K562 (cell line): ENCODE measurements around the gene FRMPD2. TPM values are rescaled to one million over a fixed set of nuclear protein-coding genes. Genes with fewer than 3 reads are reported as not detected.

ENCODE experiments used
- ATAC-seq: fragments of 200-7000 bp; cut with Tn5 transposase; 3 replicates; pipeline ENCODE4 v1.9.1; 2020; ENCODE audit warnings: moderate library complexity
- BruUV-seq: library from RNA; stranded (reverse); fragments of 400-500 nt; replicated peaks from 2 replicates; lab custom pipeline; 2021; lab: Mats Ljungman, UMichigan
- CTCF ChIA-PET: fragments of 300-600 bp; formaldehyde crosslinking; extraction: SDS; loops from one replicate; lab custom pipeline; 2021; ENCODE audit warnings: low intra/inter-chr PET ratio; lab: Yijun Ruan, JAX
- POLR2A ChIA-PET: fragments of 300-600, 350-650 bp; sonication (Branson Sonifier 250); formaldehyde crosslinking; extraction: SDS; loops from one replicate; lab custom pipeline; 2021; ENCODE audit warnings: antibody characterized with exemption, inconsistent platforms; lab: Yijun Ruan, JAX
- DNase-seq, 4 experiments: peaks; one replicate each; pipeline versions ENCODE4 v3.0.0 to v3.0.0-alpha.2; 2011 to 2018; ENCODE audit warnings: low spot score in 3 of 4, mixed read lengths in 3 of 4; ENCODE audit errors: extremely low read depth in 1 of 4
- FAIRE-seq: peaks from 2 replicates; lab custom pipeline; 2011; peaks lifted over from hg19 to GRCh38; lab: Jason Lieb, UNC
- H2AFZ ChIP-seq: 2 replicates; pipeline ENCODE4 v1.6.0; 2011; ENCODE audit warnings: low read depth, low read length, control low read depth, inconsistent platforms
- H3K27ac ChIP-seq: fragments of 200-600 bp; 3 replicates; pipeline ENCODE4 v1.8.0; 2011; ENCODE audit warnings: low read depth, mild to moderate bottlenecking, control low read depth, inconsistent platforms, low read length, moderate library complexity, mixed read lengths; ENCODE audit errors: extremely low read depth
- H3K27me3 ChIP-seq, 2 experiments: fragments of 300-600 bp in 1 of 2; 2 replicates in 1 of 2; 3 replicates in 1 of 2; pipeline versions ENCODE4 v1.6.0 to v1.8.0; 2011; ENCODE audit warnings: inconsistent platforms in 2 of 2, low read length in 2 of 2, mild to moderate bottlenecking in 1 of 2, mixed read lengths in 1 of 2, moderate library complexity in 1 of 2; ENCODE audit not compliant: control insufficient read depth in 2 of 2, insufficient read depth in 2 of 2
- H3K36me3 ChIP-seq: fragments of 300-600 bp; 3 replicates; pipeline ENCODE4 v1.8.0; 2011; ENCODE audit warnings: mild to moderate bottlenecking, low read length, inconsistent platforms; ENCODE audit not compliant: control insufficient read depth, insufficient read depth
- H3K4me1 ChIP-seq, 2 experiments: fragments of 200-600 bp in 1 of 2; replicated peaks in 1 of 2; 2 replicates in 1 of 2; 3 replicates in 1 of 2; pipeline versions ENCODE4 v1.5.1 to v1.8.0; 2011; ENCODE audit warnings: inconsistent platforms in 2 of 2, low read length in 2 of 2, mild to moderate bottlenecking in 1 of 2, mixed read lengths in 1 of 2, moderate library complexity in 1 of 2; ENCODE audit not compliant: control insufficient read depth in 2 of 2, insufficient read depth in 2 of 2
- H3K4me2 ChIP-seq: 2 replicates; pipeline ENCODE4 v1.6.1; 2011; ENCODE audit warnings: low read length, control low read depth, inconsistent platforms, mixed read lengths; ENCODE audit not compliant: insufficient read depth
- H3K4me3 ChIP-seq: fragments of 200-600 bp; sonication (generic), shearing (Covaris generic); 2 replicates; pipeline ENCODE4 v1.5.1; 2016; ENCODE audit warnings: control low read depth, inconsistent platforms
- H3K79me2 ChIP-seq: fragments of 200-600 bp; 3 replicates; pipeline ENCODE4 v1.8.0; 2011; ENCODE audit warnings: low read length, inconsistent platforms; ENCODE audit not compliant: control insufficient read depth, insufficient read depth
- H3K9ac ChIP-seq, 2 experiments: 2 replicates each; pipeline versions ENCODE4 v1.6.0 to v1.6.1; 2011; ENCODE audit warnings: low read depth in 2 of 2, low read length in 2 of 2, control low read depth in 1 of 2, inconsistent platforms in 1 of 2, mild to moderate bottlenecking in 1 of 2, mixed read lengths in 1 of 2; ENCODE audit not compliant: insufficient read depth in 1 of 2
- H3K9me1 ChIP-seq: one replicate; pipeline ENCODE4 v1.6.0; 2011; ENCODE audit warnings: inconsistent platforms, mild to moderate bottlenecking, low read length, moderate library complexity; ENCODE audit not compliant: control insufficient read depth, insufficient read depth
- H3K9me3 ChIP-seq: replicated peaks from 2 replicates; pipeline ENCODE4 v1.5.1; 2011; ENCODE audit warnings: low read depth, low read length, inconsistent platforms; ENCODE audit not compliant: control insufficient read depth, insufficient read depth
- H4K20me1 ChIP-seq: replicated peaks from 2 replicates; pipeline ENCODE4 v1.6.1; 2011; ENCODE audit warnings: low read length, inconsistent platforms, mixed read lengths; ENCODE audit not compliant: control insufficient read depth, insufficient read depth
- CBFA2T2 ChIP-seq: fragments of 450-650 bp; conservative IDR thresholded peaks from 2 replicates; pipeline ENCODE4 v1.6.1; 2017; ENCODE audit warnings: mild to moderate bottlenecking
- KLF1 ChIP-seq: fragments of 450-650 bp; IDR thresholded peaks from 2 replicates; pipeline ENCODE4 v1.6.1; 2016; ENCODE audit warnings: missing genetic modification characterization, missing compliant biosample characterization
- WGBS: fragments of 100-300 bp; shearing (Covaris generic); methylation state at CpG from one replicate; pipeline ENCODE4 v1.1.6; 2016; ENCODE audit warnings: low coverage, mixed read lengths; ENCODE audit not compliant: insufficient coverage; ENCODE audit errors: missing lambda C conversion rate; 5-methylcytosine and 5-hydroxymethylcytosine counted together
- in situ Hi-C: fragments of 300-500 bp; cut with MboI; formaldehyde crosslinking; loops from 4 replicates; pipeline ENCODE4 v1.15.0; 2018; ENCODE audit warnings: inconsistent platforms, mixed read lengths
- intact Hi-C: fragments of 100-400 bp; cut with micrococcal nuclease; formaldehyde crosslinking; loops from 2 replicates; pipeline ENCODE4 v1.14.2; 2022
- polyA plus RNA-seq, 8 experiments: library from polyadenylated mRNA; depleted of rRNA in 4 of 8; stranded (reverse) in 5 of 8; unstranded in 3 of 8; fragments of >200 nt; fragmentation: Nextera tagmentation in 2 of 8; fragmentation: Illumina TruSeq in 1 of 8; extraction: Ambion mirVana in 2 of 8; extraction: Trizol in 1 of 8; gene quantifications; 2 replicates each; pipeline versions ENCODE4 v1.2.1 to v1.2.3, GENCODE V29; 2011 to 2014; ENCODE audit warnings: inconsistent platforms in 1 of 8, missing spikeins in 1 of 8
- total RNA-seq, 7 experiments: library from RNA; depleted of rRNA in 6 of 7; stranded (reverse); fragments of >200 nt in 6 of 7; fragmentation: Illumina TruSeq in 2 of 7; extraction: Trizol in 2 of 7; gene quantifications; 2 replicates each; pipeline versions ENCODE4 v1.2.1 to v1.2.3, GENCODE V29; 2011 to 2021; ENCODE audit warnings: low replicate concordance in 1 of 7
- TF ChIP-seq, protein P1 (sequence below), 2 experiments: fragments of 450-650 bp in 1 of 2; IDR thresholded peaks; 2 replicates each; pipeline ENCODE4 v1.6.1; 2011 to 2017; ENCODE audit warnings: low read depth in 2 of 2, antibody characterized with exemption in 1 of 2, borderline replicate concordance in 1 of 2, low read length in 1 of 2, mild to moderate bottlenecking in 1 of 2, mixed read lengths in 1 of 2; ENCODE audit not compliant: control insufficient read depth in 1 of 2

The FRMPD2 gene
- total and polyA plus RNA-seq, 9 of the 15 experiments (the other 6 are each of a cell fraction or from before 2014, with no cell fraction given) = 0.12 to 0.95 (median 0.33) TPM

DNA sequence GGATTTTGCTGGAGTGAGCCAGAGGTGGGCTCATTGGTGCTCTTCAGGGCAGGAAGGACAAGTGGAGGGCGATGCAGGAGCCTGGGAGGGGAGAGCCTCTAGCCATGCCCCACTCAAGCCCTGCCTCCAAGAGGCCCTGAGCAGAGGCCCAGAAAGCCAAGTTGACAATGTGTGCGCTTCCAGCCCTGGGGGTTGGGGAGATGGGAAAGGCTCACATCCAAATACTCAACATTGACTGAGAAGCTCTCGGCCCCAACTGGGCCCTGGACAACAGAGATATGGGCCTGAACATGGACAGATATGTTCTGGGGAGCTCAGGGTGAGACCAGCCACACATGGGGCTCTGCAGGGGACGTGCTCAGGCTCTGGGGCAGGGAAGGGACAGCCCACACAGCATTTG, 39.0 kb downstream of the FRMPD2 start:
- Histone ChIP-seq H2AFZ (no peak overlapping the region), H3K9ac (no peak overlapping the region), H3K27ac (no peak overlapping the region), H3K79me2 (no peaks in the 10 kb centered on the region), H3K27me3 (peaks cover 2 to 40% of the 10 kb centered on the region in 2 experiments; a peak in 4 of 5 replicates), H4K20me1 (no peaks in the 10 kb centered on the region), H3K36me3 (no peaks in the 10 kb centered on the region), H3K9me1 (no peaks in the 10 kb centered on the region), H3K9me3 (no peaks in the 10 kb centered on the region), H3K4me2 (no peak overlapping the region), H3K4me3 (no peak overlapping the region), H3K4me1 (no peaks in the 10 kb centered on the region)
- 0% methylated on average over 4 of the region's 4 CpGs for WGBS
- intact Hi-C loops (no loop called here), in situ Hi-C loops (no loop called here)
- BruUV-seq = no TSS peak
- CTCF ChIA-PET = no interaction called here
- DNase-seq (no peak), FAIRE-seq (no peak), ATAC-seq (no peak; the same call in 2 of the 3 replicates)
- TF ChIP-seq CBFA2T2 = no peak
- TF ChIP-seq, protein P1, sequence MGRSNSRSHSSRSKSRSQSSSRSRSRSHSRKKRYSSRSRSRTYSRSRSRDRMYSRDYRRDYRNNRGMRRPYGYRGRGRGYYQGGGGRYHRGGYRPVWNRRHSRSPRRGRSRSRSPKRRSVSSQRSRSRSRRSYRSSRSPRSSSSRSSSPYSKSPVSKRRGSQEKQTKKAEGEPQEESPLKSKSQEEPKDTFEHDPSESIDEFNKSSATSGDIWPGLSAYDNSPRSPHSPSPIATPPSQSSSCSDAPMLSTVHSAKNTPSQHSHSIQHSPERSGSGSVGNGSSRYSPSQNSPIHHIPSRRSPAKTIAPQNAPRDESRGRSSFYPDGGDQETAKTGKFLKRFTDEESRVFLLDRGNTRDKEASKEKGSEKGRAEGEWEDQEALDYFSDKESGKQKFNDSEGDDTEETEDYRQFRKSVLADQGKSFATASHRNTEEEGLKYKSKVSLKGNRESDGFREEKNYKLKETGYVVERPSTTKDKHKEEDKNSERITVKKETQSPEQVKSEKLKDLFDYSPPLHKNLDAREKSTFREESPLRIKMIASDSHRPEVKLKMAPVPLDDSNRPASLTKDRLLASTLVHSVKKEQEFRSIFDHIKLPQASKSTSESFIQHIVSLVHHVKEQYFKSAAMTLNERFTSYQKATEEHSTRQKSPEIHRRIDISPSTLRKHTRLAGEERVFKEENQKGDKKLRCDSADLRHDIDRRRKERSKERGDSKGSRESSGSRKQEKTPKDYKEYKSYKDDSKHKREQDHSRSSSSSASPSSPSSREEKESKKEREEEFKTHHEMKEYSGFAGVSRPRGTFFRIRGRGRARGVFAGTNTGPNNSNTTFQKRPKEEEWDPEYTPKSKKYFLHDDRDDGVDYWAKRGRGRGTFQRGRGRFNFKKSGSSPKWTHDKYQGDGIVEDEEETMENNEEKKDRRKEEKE (IDR thresholded peaks at IDR 0.05; ENCODE audit: borderline replicate concordance in 1 of 2, control insufficient read depth in 1 of 2, low read depth in 2 of 2, low read length in 1 of 2) = no peak
- no peak for TF ChIP-seq KLF1 (tag)
- POLR2A ChIA-PET = interaction anchor here (0.8 kb wide), 1 partner anchor 13 kb away, joined by 4 read pairs; no protein-coding TSS in a partner anchor
